GM15510 (cell line): ENCODE measurements around the gene GK.
A peak's percentile ranks its signal among the peaks of the same experiment; 100 is the strongest.

Experiments
- POLR2A ChIP-seq: IDR thresholded peaks from 3 replicates; pipeline ENCODE4 v1.6.1; 2011; ENCODE audit warnings: borderline replicate concordance; ENCODE audit not compliant: insufficient read length; ENCODE audit errors: extremely low read depth

Gene GK

DNA sequence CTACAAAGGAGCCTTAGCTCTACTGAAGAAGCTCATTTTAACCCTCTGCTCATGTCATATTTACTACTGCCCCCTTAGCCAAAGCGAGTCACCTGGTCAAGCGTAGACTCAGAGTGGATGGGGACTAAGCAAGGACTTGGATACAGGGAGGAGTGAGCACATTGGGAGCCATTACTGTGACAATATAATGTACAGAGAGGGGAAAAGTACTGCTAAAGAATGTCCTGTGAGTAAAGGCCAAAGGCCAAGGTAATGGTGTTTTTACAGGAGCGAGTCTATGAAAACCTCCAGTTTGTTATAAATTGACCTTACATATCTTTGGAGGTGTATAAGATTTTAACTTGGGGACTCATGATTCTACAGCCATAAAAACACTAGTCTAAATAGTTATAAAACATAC is 10.6 kb upstream of the GK start:
- TF ChIP-seq POLR2A: no peak

DNA sequence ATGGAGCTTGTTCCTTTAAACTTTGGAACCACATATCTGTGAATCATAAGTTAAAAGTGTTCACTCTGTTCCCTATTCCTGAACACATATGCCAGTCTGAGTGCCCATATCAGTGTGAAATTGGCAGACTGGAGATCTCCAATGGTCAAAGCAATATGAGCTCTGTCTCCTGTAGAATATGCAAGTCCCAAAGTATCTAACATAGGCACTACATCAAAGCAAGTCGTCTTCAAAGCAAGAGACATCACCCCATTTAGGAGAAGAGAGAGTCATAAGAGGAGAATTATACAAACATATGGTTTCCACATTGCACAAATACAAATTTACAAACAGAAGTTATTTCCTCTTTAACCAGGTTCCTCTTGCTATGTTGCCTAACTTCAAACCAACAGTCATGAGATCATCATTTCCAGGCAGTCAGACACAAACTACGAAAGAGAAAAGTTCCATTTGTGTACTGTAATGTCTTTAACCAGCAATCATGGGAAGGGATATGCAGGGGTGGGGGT is 9.9 kb upstream of the GK start:
- TF ChIP-seq POLR2A: no peak

DNA sequence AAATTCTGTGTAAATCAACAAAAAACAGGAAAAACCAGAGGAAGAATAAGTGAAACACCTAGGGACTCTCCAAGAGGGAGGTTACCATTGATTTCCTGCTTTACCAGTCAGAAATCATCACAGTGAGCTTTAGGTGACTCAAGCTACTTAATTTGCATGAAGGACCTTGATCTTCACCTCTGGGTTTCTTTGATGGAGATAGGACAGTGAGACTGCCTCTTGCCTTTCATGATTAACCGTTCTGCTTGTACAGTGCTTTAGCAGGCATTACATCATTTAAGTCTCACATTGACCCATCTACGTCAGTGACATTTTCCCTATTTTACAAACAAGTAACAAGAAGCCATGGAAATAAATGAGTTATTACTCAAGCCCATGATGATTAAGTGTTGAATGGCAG is 3.4 kb upstream of the GK start:
- TF ChIP-seq POLR2A: no peak

DNA sequence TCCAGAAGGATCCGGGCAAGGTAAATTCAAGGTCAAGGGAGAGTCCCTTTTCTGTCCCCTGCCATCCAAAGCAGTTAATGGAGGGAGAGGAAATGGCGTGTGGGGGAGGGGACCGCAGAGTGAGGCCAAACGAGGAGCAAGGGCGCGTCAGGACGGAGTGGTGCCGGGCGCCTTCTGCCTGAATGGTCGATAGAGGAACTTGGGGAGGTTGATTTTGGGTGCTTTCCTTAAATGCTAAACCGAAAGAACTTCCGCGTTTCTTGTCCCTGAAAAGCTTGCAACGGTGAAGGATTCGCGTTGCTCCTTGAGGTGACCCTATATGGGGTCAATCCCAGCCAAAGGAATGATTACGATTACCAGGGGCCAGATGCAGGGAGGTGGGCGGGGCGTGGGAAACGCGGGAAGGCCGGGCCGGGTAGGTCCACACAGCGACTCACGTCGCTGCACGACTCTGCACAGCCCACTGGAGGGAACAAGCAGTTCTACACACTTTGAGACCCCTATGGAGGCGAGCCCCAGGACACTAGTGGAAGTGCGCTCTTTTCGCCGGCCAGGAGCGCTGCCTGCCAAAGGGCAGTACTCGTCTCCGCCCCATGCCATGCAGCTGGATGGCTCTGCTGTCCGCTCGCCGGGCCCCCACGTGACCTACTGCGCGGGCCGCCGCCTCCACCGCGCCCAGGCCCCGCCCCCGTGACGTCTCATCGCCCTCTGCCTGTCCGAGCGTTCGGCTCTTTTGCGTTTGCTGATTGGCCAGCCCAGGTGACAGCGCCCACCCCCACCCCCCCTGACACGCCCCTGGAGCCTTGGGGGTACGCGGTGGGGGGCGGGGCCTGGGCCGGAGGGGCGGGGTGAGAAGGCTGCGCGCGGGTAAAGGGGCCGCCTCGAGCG is 452 bp upstream of the GK start:
- peak; percentile 57 for TF ChIP-seq POLR2A

DNA sequence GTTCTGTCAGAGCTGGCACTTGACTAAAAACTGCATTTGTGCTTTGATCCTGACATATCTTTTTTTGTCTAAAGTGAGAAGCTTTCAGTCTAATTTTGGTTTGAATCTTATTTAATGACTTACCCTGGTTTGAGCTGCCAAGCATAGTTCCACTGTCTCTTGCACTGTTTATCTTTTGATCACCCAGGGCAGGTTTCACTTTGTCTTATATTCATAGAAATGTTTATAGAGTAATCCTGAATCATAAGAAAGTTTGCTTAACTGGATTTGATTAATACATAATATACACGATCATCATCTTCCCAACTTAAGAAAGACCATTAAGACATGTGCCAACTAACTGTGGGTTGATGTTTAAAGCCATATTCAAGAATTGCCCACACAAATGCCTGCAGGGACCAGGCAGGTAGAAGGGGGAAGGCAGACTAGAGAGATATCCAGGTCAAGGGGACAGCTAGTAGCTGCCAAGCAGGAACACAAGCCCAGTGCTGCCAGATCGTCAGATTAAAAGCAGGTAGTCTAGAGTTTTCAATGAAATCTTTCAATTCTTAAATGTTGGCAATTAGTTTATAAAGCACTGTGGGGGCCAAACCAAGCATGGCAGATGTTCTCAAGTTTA is 1.9 kb downstream of the GK start:
- no peak for TF ChIP-seq POLR2A

DNA sequence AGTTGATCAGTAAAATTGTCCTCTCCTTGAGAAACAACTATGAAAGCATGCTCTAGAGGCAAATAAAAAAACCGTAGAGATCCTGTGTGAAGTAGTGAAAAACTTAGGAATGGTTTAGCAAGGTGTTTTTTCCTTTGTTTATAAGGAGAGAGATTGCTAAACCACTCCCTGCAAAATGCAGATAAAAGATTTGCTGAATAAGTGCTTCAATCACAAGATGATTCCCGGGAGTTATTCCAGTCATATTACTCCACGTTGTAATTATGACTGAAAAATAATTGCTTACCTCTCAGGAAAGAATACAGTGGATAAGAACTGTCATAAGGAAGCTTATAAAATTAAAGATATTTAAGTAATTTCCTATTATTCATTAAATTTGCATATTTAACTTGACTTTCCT is 2.8 kb downstream of the GK start:
- TF ChIP-seq POLR2A: no peak

DNA sequence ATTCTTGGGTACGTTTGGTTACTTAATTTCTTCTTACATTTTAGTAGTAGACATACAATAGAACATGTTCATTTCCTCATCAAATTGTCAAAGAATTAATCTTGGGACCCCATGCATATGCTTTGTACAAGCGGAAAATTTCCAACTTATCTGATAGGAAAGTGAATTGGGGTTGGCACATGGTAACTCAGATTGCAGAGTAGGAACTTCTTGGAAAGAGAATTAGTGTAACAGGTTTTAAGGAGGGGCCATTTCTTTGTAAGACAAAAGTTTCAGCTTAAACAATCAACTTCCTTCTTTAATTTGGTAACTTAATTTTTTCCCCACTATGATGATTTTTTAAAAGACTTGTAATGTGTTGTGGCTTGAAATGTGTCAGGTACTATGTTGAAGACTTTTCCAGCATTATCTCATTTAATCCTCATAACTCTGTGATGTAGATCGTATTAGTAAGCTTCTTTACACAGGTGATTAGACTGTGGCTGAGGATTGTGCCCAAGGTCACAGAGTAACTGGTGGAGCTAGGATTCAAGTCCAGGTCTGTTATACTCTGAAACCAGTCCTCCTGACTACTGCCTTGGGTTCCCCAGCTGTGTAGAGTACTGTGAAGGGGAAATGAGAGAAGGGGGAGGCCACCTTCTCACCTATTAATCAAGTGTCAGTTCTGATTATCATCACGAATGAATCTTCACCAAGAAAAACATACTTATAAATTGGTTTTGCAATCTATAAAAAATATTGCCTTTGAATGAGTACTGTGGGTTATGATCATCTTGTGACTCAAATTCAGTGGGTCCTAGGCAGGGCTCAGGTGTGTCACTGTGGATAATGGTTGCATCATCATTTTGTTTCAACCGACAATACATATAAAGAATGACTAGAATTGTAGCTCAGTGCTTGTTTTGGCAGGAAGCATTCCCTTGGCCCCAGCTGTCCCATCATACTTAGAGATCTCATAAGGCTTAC is 4.3 kb downstream of the GK start:
- TF ChIP-seq POLR2A: no peak

DNA sequence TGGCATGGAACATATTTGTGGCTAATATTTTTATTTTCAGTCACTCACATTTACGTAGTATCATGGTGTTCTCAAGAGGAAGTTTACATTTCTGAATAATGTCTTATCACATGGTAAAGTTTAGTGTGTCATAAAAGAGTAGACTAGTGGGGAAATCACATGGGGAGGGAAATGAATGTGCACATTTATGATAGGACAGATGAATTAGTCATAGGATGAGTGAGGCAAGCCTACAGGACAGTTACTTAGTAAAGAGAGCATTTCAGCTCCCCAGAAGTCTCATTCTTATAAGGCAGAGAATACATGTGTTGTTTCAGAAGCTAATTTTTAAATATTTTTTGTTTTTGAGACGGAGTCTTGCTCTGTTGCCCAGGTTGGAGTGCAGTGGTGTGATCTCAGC is 6.2 kb downstream of the GK start:
- no peak for TF ChIP-seq POLR2A

DNA sequence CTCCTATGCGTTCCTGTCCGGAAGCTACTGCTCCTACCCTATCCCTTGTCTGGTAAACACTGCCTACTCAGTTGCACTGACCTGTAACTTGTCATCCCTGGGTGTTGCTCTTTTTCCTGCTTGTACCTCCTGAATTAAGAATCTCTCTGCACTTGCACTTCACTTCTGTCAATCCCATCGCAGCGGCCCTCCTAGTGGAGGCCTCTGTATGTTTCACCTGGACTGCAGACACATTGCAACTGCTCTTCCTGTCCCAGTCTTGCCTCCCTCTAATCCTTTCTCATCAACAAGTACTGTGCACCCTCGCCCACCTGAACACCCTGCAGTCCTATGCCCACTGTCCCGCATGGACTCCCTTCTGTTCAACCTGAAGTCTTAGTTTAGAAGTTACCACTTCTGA is 8.0 kb downstream of the GK start:
- no peak for TF ChIP-seq POLR2A

DNA sequence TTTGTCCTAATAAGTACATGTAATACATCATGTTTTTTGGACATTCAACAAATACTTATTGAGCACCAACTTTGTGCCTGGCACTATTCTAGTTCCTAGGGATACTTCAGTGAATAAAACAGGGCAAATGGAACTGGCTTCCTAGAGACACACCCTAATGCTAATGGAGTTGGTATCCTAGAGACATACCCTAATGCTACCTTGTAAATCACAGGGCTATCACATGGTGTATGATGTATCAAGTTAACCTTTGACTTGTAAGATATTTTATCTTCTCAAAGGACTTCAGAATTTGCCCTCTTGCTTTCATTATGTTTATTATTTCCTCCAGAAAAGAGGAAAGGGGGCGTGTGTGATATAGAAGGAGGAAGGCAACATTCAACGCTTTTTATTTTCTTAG is 10.1 kb downstream of the GK start:
- TF ChIP-seq POLR2A: no peak

DNA sequence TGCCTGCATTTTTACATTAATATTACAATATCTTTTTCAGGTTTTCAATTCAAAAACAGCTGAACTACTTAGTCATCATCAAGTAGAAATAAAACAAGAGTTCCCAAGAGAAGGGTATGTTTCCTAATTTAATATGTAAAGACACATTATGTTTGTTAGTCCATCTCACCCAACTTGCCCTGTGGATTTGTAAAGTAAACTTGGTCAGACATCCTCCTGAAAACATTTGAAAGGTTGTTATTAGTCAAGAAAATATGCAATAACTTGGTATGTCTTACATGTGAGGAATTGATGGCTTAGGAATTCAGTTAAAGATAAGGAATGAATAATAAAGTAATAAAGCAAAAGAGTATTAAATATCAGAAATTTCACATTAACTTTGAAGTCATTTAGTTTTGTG is 12.2 kb downstream of the GK start:
- no peak for TF ChIP-seq POLR2A

DNA sequence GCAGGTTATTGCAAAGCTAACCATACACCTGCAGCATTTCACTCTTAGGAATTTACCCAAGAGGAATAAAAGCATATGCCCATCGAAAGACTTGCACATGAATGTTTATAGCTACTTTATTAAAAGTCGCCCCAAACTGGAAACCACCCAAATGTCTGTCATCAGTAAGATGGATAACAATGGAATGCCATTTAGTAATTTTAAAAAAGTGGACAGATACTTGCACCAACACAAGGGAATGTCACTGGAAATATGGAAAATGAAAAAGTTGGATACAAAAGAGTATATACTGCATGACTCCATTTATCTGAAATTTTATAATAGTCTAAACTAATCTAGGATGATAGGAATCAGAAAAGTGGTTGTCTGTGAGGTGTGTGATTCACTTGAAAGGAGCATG is 12.9 kb downstream of the GK start:
- TF ChIP-seq POLR2A: no peak

DNA sequence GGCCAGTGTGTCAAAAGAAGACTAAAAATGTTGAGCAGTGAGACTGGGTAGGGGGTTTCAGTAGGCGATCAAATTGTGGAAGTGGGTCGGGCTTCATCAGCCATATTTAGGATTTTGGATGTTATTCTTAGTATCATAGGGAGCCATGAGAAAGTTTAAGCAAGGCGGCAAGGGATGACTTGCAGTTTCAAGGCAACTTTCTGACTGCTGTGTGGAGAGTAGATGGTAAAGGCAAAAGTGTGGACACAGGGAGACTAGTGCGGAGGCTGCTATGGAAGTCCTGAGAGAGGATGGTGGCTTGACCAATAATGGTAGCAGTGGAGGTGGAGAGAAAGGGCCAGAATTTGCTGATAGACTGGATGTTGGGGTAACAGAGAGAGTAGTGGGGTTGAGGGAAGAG is 15.4 kb downstream of the GK start:
- TF ChIP-seq POLR2A: no peak

DNA sequence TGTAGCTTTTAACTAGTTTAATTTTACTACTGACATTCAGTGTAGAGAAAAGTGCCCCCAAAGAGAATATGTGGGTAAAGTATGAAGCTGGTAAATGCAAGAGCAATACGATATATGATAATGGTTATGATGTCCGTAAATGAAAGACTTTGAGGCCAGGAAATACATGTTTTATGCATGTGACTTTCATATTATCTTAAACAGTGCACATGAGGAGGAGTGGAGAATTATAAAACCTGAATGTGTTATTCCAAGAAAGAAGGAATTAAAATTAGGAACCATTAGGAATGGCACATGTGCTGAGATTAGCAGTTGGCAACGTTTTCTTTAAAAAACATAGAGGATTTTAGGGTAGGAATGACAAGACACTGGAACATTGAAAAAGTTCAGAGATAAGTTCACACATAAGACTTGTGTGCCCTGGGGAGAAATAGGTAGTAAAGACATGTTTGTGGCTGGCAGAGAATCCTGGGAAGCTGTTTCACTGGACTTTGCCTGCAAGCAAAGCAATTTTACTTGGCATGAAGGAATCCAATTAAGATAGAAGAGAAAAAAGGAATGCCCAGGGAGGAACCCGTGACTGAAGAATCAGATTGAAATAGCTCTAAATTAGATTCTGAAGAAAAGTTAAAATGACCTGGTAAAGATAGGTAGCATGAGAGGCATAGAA is 20.0 kb downstream of the GK start:
- TF ChIP-seq POLR2A: no peak
